A673 (cell line): ENCODE measurements around the gene SLC22A3.

Experiments
- CTCF ChIP-seq: fragments of 300-800, 200-600 bp; sonication (generic); conservative IDR thresholded peaks from 2 replicates; pipeline ENCODE4 v1.5.1; 2017; ENCODE audit warnings: low read depth, mild to moderate bottlenecking, antibody characterized with exemption, low read length, moderate library complexity, mixed read lengths
- EZH2 ChIP-seq: fragments of 200-600 bp; sonication (generic); IDR thresholded peaks from 2 replicates; pipeline ENCODE4 v1.6.1; 2017; ENCODE audit warnings: borderline replicate concordance, low read depth, mild to moderate bottlenecking, mixed read lengths, antibody characterized with exemption, low read length; ENCODE audit not compliant: poor library complexity, severe bottlenecking

DNA sequence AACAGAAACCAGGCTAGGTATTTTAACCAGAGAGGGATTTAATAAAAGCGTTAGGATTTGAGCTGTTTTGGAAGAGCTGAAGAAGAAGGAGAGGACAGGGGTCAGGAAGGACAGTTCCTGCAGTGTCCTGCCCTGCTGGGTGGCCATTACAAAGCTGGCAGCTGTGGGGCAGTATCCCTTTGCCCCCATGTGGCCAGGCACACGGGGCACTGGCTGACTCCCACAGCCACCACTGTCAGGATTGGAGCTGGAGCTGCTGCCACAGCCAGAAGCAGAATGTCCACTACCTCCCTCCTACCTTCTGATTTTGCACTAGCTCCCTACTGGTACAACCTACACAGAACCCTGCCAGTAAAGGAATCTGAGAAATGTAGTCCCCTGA lies 46.5 kb downstream of the SLC22A3 start:
- TF ChIP-seq CTCF (no peak), EZH2 (no peak)
